Activated CD4-positive, alpha-beta T cell treated with anti-CD3 and anti-CD28 coated beads, Interleukin-2, amount 10 ng/mL, durations not matched to agents 7 days and 5 days (primary cell): Measurements from ENCODE around the gene DNAJC12. TPM values are rescaled to one million over a fixed set of nuclear protein-coding genes. Genes with fewer than 3 reads are reported as not detected.
A peak's percentile ranks its signal among the peaks of the same experiment; 100 is the strongest.

Experiments used
- CTCF ChIA-PET: fragments of 350-600 bp; sonication (Branson Sonifier 250); formaldehyde crosslinking; loops from one replicate; lab custom pipeline; 2021; ENCODE audit warnings: antibody characterized with exemption; lab: Charles Lee
- POLR2A ChIA-PET: fragments of 350-600 bp; sonication (Branson Sonifier 250); formaldehyde crosslinking; loops from one replicate; lab custom pipeline; 2021; ENCODE audit warnings: antibody characterized with exemption; lab: Charles Lee
- DNase-seq: peaks from one replicate; pipeline ENCODE4 v3.0.0-alpha.2; 2020
- H3K27ac Mint-ChIP-seq: one replicate; pipeline ENCODE4 v1.8.0; 2021; ENCODE audit warnings: mild to moderate bottlenecking, moderate library complexity, mixed read lengths
- H3K27me3 Mint-ChIP-seq: one replicate; pipeline ENCODE4 v1.8.0; 2021; ENCODE audit warnings: mixed read lengths
- H3K36me3 Mint-ChIP-seq: one replicate; pipeline ENCODE4 v1.8.0; 2021; ENCODE audit warnings: low read depth, mixed read lengths
- H3K4me1 Mint-ChIP-seq: one replicate; pipeline ENCODE4 v1.8.0; 2021; ENCODE audit warnings: mixed read lengths
- H3K4me3 Mint-ChIP-seq: one replicate; pipeline ENCODE4 v1.8.0; 2021; ENCODE audit warnings: mild to moderate bottlenecking, moderate library complexity, mixed read lengths
- H3K9me3 Mint-ChIP-seq: one replicate; pipeline ENCODE4 v1.8.0; 2021; ENCODE audit warnings: mixed read lengths
- total RNA-seq, 2 experiments: library from RNA; stranded (reverse); gene quantifications; one replicate each; pipeline ENCODE4 v1.2.3, GENCODE V29; 2021

Gene DNAJC12
- total RNA-seq, 2 experiments from 2014 or later: 0.79 to 1.9 TPM

DNA sequence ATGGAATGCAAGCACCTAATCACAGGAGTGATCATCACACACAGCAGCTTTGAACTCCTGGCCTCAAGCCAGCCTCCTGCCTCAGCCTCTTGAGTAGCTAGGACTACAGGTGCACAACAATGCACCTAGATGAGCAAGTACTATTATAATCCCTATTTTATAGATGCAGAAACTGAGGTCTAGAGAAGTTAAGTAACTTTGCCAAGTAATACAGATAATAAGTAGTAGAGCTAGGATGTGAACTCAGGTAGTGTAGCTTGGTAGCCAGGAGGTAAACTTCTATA, 33.7 kb downstream of the DNAJC12 start:
- Mint-ChIP-seq H3K9me3 (no peaks in the 10 kb centered on the region), H3K36me3 (no peaks in the 10 kb centered on the region), H3K27ac (no peak overlapping the region), H3K27me3 (no peaks in the 10 kb centered on the region), H3K4me3 (no peak overlapping the region), H3K4me1 (peaks cover 2% of the 10 kb centered on the region)
- CTCF ChIA-PET: interaction anchor here (0.9 to 1.6 kb wide), 5 partner anchors 10 to 481 kb away, joined by 3 to 7 read pairs (median 3); no protein-coding TSS in a partner anchor
- POLR2A ChIA-PET: no interaction called here
- DNase-seq: no peak

DNA sequence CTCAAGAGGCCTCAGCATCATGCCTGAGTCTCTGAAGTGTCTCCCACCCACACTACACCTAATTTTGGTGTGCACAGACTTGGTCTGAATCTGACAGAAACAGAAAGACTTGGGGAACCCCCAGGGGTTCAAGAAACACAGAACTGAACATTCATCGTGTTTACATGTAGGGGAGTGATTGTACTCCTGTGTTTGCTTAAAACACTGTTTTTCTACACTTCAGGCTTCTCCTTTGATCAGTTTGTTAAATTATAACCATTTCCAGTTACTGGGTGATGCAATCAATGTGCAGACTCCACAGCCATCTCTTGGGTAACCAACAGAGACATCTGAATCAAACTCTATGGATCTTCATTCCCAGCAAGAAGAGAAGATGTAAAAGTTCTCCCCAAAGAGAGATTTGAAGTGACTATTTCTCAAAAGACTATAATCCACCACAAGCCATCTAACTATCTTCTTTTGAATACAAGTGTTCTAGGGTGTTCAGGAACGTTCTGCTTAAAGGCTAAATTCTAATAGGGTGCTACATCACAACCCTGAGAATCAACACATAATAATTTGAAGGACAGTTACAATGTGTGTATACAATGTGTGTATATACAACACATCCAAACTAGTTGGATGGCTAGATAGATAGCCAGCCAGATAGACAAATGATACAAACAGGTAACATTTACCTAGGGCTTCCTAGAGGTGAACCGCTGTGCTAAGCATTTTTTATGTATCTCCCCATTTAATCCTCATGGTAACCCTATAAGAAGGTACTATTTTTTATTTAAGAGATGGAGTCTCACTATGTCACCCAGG, 34.2 kb downstream of the DNAJC12 start:
- POLR2A ChIA-PET: no interaction called here
- no peak for DNase-seq
- H3K4me3 Mint-ChIP-seq: no peak overlapping the region
- CTCF ChIA-PET: interaction anchor here (0.9 to 1.6 kb wide), 3 partner anchors 10 to 353 kb away, joined by 3 to 7 read pairs (median 3); no protein-coding TSS in a partner anchor
- no peak overlapping the region for H3K27ac Mint-ChIP-seq
- no peaks in the 10 kb centered on the region for H3K9me3 Mint-ChIP-seq
- H3K36me3 Mint-ChIP-seq: no peaks in the 10 kb centered on the region
- no peaks in the 10 kb centered on the region for H3K27me3 Mint-ChIP-seq
- H3K4me1 Mint-ChIP-seq: peaks cover 2% of the 10 kb centered on the region

GRCh38 chr10:67802767-67803538, 35.0 kb downstream of the DNAJC12 start:
- Mint-ChIP-seq H3K27me3 (no peaks in the 10 kb centered on the region), H3K4me3 (no peak overlapping the region), H3K4me1 (peaks cover 2% of the 10 kb centered on the region), H3K9me3 (no peaks in the 10 kb centered on the region), H3K36me3 (no peaks in the 10 kb centered on the region), H3K27ac (no peak overlapping the region)
- CTCF ChIA-PET: interaction anchor here (1.0 to 2.1 kb wide), 3 partner anchors 7 to 14 kb away, joined by 3 to 7 read pairs (median 5); no protein-coding TSS in a partner anchor
- DNase-seq: no peak
- POLR2A ChIA-PET: no interaction called here

DNA sequence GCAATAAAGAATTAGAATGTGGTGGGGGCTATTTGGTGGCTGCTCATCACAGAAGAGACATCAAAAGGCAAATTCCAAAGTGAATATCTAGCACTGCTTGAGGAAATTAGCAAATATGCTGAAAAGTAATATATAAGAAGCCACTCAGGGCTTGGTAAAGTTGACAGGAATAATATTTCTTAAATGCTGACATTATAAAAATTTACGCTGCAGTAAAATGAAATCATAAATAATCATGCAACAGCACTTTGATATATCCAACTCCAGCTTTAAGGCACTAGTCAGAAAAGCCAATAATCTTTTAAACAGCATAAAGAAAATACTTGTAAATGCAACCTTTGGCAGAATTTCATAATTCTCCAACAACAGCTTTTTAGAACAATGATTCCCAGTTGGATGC, 36.9 kb downstream of the DNAJC12 start:
- Mint-ChIP-seq H3K27ac (no peak overlapping the region), H3K4me1 (peaks cover 2% of the 10 kb centered on the region), H3K4me3 (no peak overlapping the region), H3K9me3 (no peaks in the 10 kb centered on the region), H3K36me3 (no peaks in the 10 kb centered on the region), H3K27me3 (no peaks in the 10 kb centered on the region)
- POLR2A ChIA-PET: no interaction called here
- DNase-seq: no peak
- CTCF ChIA-PET: interaction anchor here (0.6 to 2.1 kb wide), 4 partner anchors 9 to 627 kb away, joined by 3 to 7 read pairs (median 4); no protein-coding TSS in a partner anchor

DNA sequence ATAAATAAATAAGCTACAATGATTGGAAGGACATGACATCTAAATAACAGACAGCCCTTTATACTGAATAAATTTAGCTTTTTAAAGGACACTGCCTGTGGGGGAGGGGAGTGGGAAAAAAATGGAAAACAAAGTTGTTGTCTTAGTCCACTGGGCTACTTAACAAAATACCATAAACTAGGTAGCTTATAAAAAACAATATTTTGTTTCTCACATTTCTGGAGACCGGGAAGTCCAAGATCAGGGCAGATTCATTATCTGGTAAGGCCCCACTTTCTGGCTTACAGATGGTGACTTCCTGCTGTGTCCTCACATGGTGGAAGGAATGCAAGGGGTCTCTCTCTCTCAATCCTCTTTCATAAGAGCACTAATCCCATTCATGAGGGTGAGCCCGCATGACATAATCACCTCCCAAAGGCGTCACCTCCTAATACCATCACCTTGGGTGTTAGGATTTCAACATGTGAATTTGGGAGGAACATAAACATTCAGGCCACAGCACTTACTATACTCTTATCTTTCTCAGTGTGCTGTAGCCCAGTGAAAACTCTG, 43.0 kb downstream of the DNAJC12 start:
- Mint-ChIP-seq H3K36me3 (no peaks in the 10 kb centered on the region), H3K9me3 (no peaks in the 10 kb centered on the region), H3K4me3 (no peak overlapping the region), H3K27ac (no peak overlapping the region), H3K4me1 (peaks cover 15% of the 10 kb centered on the region), H3K27me3 (no peaks in the 10 kb centered on the region)
- DNase-seq: no peak
- ChIA-PET CTCF (interaction anchor here (0.9 to 2.6 kb wide), 4 partner anchors 10 to 97 kb away, joined by 4 to 7 read pairs (median 4); no protein-coding TSS in a partner anchor), POLR2A (no interaction called here)

- DNase-seq: no peak
- ChIA-PET CTCF (interaction anchor here (0.9 to 2.6 kb wide), 3 partner anchors 10 to 97 kb away, joined by 4 to 7 read pairs (median 5); no protein-coding TSS in a partner anchor), POLR2A (no interaction called here)
- no peaks in the 10 kb centered on the region for H3K36me3 Mint-ChIP-seq
- H3K9me3 Mint-ChIP-seq: no peaks in the 10 kb centered on the region
- H3K4me3 Mint-ChIP-seq: no peak overlapping the region
- H3K4me1 Mint-ChIP-seq: peaks cover 15% of the 10 kb centered on the region
- H3K27me3 Mint-ChIP-seq: no peaks in the 10 kb centered on the region
- H3K27ac Mint-ChIP-seq: no peak overlapping the region
Measured at GRCh38 chr10:67794256-67794655, 43.7 kb downstream of the DNAJC12 start.

GRCh38 chr10:67793313-67793712, 44.7 kb downstream of the DNAJC12 start:
- Mint-ChIP-seq H3K9me3 (no peaks in the 10 kb centered on the region), H3K4me3 (no peak overlapping the region), H3K27me3 (no peaks in the 10 kb centered on the region), H3K36me3 (no peaks in the 10 kb centered on the region), H3K27ac (no peak overlapping the region), H3K4me1 (peaks cover 18% of the 10 kb centered on the region)
- ChIA-PET POLR2A (no interaction called here), CTCF (interaction anchor here (2.6 kb wide), 1 partner anchor 11 kb away, joined by 7 read pairs; no protein-coding TSS in a partner anchor)
- no peak for DNase-seq

- ChIA-PET POLR2A (interaction anchor here (0.7 kb wide), 1 partner anchor 808 kb away, joined by 3 read pairs; no protein-coding TSS in a partner anchor), CTCF (interaction anchor here (1.0 to 2.6 kb wide), 2 partner anchors 12 to 13 kb away, joined by 5 to 7 read pairs; no protein-coding TSS in a partner anchor)
- Mint-ChIP-seq H3K36me3 (no peaks in the 10 kb centered on the region), H3K27me3 (no peaks in the 10 kb centered on the region), H3K9me3 (no peaks in the 10 kb centered on the region), H3K4me3 (no peak overlapping the region), H3K4me1 (peaks cover 22% of the 10 kb centered on the region), H3K27ac (no peak overlapping the region)
- no peak for DNase-seq
Measured at GRCh38 chr10:67792653-67793052, 45.3 kb downstream of the DNAJC12 start.

DNA sequence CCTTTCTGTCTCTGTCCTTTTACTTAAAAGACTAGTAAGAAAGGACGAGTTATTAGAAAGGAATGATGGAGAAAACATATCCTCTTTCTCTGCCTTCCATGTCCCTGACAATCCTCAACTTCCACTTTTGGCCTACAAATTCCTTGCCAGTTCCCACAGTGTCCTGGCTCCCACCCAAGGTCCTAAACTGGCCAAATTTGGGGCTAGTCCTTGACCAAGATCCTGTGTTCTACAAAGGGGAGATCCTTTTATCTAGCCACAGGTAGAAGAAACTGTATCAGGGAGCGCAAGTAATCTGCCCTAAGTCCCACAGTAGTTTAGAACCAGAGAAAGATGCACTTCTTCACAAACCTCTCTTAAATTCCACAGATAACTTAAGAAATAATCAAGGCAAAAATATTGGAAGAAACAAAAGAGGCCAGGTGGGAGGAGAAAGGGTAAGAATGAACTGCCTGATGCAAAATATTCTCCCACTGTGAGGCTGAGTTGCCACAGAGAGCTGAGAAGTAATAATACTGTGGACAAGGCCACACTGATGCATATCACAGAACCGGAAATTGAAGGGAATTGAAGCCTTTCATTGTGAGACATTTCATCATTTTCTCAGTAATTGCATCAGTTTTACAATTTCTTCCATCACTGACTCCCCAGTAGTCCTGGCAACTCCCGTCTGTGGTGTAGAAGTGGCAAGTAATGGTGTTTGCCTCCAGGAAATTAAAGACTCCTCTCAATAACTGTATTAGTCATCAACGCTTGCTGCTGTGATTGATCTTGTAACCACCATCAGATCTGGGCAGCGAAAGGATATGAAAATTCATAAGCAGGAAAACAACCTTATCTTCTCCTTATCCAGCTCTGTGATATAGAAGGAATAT, 47.2 kb downstream of the DNAJC12 start:
- Mint-ChIP-seq H3K4me1 (peaks cover 22% of the 10 kb centered on the region), H3K4me3 (no peak overlapping the region), H3K9me3 (no peaks in the 10 kb centered on the region), H3K27me3 (no peaks in the 10 kb centered on the region), H3K36me3 (no peaks in the 10 kb centered on the region), H3K27ac (peak overlapping the region; percentile 75)
- peak; percentile 17 for DNase-seq
- POLR2A ChIA-PET: no interaction called here
- CTCF ChIA-PET: interaction anchor here (0.5 to 1.5 kb wide), 3 partner anchors 11 to 59 kb away, joined by 3 to 4 read pairs (median 3); no protein-coding TSS in a partner anchor

- Mint-ChIP-seq H3K4me1 (peaks cover 31% of the 10 kb centered on the region), H3K27me3 (no peaks in the 10 kb centered on the region), H3K4me3 (no peak overlapping the region), H3K27ac (no peak overlapping the region), H3K36me3 (no peaks in the 10 kb centered on the region), H3K9me3 (no peaks in the 10 kb centered on the region)
- no peak for DNase-seq
- POLR2A ChIA-PET: no interaction called here
- CTCF ChIA-PET: interaction anchor here (1.1 to 2.8 kb wide), 4 partner anchors 12 to 94 kb away, joined by 3 to 33 read pairs (median 4); no protein-coding TSS in a partner anchor
Measured at GRCh38 chr10:67789769-67790168, 48.2 kb downstream of the DNAJC12 start.

GRCh38 chr10:67788028-67788886, 49.7 kb downstream of the DNAJC12 start:
- peaks cover 46% of the 10 kb centered on the region for H3K4me1 Mint-ChIP-seq
- ChIA-PET CTCF (interaction anchor here (0.6 to 2.8 kb wide), 23 partner anchors 10 to 527 kb away, joined by 3 to 33 read pairs (median 5); no protein-coding TSS in a partner anchor), POLR2A (interaction anchor here (1.4 kb wide), 1 partner anchor 24 kb away, joined by 4 read pairs; no protein-coding TSS in a partner anchor)
- peak overlapping the region; percentile 39 for H3K27ac Mint-ChIP-seq
- H3K36me3 Mint-ChIP-seq: peaks cover 3% of the 10 kb centered on the region
- H3K27me3 Mint-ChIP-seq: no peaks in the 10 kb centered on the region
- H3K4me3 Mint-ChIP-seq: peak overlapping the region; percentile 17
- peak; percentile 73 for DNase-seq
- no peaks in the 10 kb centered on the region for H3K9me3 Mint-ChIP-seq
